ENCODE data around the gene PEX26. TPM values are rescaled to one million over a fixed set of nuclear protein-coding genes. Genes with fewer than 3 reads are reported as not detected.

PEX26 gene
- total and polyA plus RNA-seq, 2 of the 13 experiments (the other 11 are each of a cell fraction or from before 2014, with no cell fraction given) = 10.6 to 25.1 TPM

DNA sequence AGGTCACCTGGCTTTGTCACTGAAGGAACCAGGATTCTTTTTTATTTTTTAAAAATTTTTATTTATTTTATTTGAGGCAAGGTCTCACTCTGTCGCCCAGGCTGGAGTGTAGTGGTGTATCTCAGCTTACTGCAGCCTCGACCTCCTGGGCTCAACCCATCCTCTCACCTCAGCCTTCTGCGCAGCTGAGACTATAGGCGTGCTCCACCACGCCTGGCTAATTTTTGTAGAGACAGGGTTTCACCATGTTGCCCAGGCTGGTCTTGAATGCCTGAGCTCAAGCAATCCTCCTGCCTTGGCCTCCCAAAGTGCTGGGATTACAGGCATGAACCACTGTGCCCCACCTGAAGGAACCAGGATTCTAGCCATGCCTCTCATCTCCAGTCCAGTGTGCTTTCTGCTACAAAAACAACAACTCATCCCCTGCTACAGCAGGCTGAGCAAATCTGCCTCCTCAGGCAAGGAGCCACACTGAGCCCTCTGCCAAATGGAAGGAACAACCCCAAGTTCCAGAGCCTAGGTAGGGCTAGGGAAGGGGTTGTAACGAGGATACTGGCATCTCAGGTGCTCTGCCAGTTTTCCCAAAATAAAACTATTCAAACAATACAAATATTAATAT lies 2.6 kb upstream of the PEX26 start (continued):
- TF ChIP-seq, protein P1, sequence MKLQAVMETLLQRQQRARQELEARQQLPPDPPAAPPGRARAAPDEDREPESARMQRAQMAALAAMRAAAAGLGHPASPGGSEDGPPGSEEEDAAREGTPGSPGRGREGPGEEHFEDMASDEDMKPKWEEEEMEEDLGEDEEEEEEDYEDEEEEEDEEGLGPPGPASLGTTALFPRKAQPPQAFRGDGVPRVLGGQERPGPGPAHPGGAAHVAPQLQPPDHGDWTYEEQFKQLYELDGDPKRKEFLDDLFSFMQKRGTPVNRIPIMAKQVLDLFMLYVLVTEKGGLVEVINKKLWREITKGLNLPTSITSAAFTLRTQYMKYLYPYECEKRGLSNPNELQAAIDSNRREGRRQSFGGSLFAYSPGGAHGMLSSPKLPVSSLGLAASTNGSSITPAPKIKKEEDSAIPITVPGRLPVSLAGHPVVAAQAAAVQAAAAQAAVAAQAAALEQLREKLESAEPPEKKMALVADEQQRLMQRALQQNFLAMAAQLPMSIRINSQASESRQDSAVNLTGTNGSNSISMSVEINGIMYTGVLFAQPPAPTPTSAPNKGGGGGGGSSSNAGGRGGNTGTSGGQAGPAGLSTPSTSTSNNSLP (IDR thresholded peaks at IDR 0.05; ENCODE audit: low read depth, low read length) = no peak
- no peak for TF ChIP-seq NFKB2 (CRISPR knock-in tag; IDR thresholded peaks at IDR 0.05; ENCODE audit: borderline replicate concordance)
- no peak for TF ChIP-seq MXD3 (CRISPR knock-in tag; IDR thresholded peaks at IDR 0.05)
- no peak for TF ChIP-seq HIC2 (CRISPR knock-in tag; IDR thresholded peaks at IDR 0.05; ENCODE audit: low read depth)
- TF ChIP-seq ZSCAN21 (CRISPR knock-in tag; IDR thresholded peaks at IDR 0.05; ENCODE audit: borderline replicate concordance) = no peak
